ENCODE measurements around the gene UNC13B. TPM values are rescaled to one million over a fixed set of nuclear protein-coding genes. Genes with fewer than 3 reads are reported as not detected.

UNC13B gene
- total RNA-seq, 1 experiment from 2014 or later, result 48.2 TPM

DNA sequence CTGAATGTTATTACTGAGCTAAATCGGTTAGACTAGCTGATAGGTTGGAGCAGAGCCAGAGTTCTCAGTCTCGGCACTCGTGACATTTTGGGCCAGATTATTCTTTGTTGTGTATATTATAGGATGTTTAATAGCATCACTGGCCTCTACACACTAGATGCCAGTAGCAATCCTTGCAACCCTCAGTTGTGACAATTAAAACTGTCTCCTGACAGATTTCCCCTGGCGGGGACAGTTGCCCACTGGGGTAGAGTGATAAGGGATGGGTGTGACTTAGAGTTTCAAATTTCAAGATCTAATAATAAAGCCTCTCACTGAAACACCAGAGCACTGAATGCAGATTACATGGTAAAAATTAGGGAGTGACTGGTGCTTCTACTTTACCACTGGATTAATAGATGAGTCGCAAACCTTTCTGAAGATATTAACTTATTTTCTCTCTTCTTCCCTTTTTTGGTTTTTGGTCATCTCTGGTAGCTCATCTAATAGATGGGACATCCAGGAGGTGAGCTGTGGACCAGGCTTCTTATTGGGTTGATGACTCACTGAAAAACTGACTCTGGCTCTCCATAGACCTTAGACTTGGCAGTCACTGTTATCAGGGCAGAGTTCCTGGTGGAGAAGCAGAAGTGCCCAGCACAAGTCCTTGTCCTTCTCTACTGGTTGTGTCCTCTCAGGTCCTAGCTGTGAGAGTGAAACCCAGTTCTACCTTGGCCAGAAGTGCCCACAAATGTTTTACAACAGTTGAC, 150.3 kb downstream of the UNC13B start:
- Histone ChIP-seq H3K23me2 (ENCODE audit: insufficient read length, low read depth, low read length, poor library complexity, severe bottlenecking) (no peaks in the 10 kb centered on the region), H4K20me1 (ENCODE audit: control insufficient read depth, insufficient read depth, insufficient read length) (no peaks in the 10 kb centered on the region), H3K9ac (ENCODE audit: extremely low read depth, insufficient read length, low read length) (no peak overlapping the region), H3K4me2 (ENCODE audit: insufficient read depth, insufficient read length, low read length) (no peak overlapping the region), H3K18ac (ENCODE audit: insufficient read length, low read depth, low read length) (no peak overlapping the region), H3K23ac (ENCODE audit: insufficient read length, low read depth, low read length) (no peak overlapping the region), H3K27ac (ENCODE audit: insufficient read length, low read depth, low read length) (no peak overlapping the region), H3K56ac (ENCODE audit: insufficient read length, low read depth, low read length) (no peak overlapping the region), H3K27me3 (ENCODE audit: insufficient read depth, low read length) (no peaks in the 10 kb centered on the region), H3K4me1 (ENCODE audit: insufficient read depth, low read length) (no peaks in the 10 kb centered on the region), H2AFZ (ENCODE audit: low read length) (no peak overlapping the region), H3K4ac (ENCODE audit: low read depth, low read length) (no peak overlapping the region), H2BK20ac (ENCODE audit: low read depth, low read length, poor library complexity, severe bottlenecking) (no peak overlapping the region), H3T11ph (ENCODE audit: low read length) (no peak overlapping the region), H4K5ac (ENCODE audit: insufficient read length, low read depth, low read length) (no peak overlapping the region), H3K14ac (ENCODE audit: insufficient read depth, low read length) (no peak overlapping the region), H2BK5ac (ENCODE audit: insufficient read length, low read length) (no peak overlapping the region), H4K8ac (replicated peaks; ENCODE audit: insufficient read length, low read depth, low read length) (no peak overlapping the region), H4K91ac (ENCODE audit: insufficient read length, low read depth, low read length) (no peak overlapping the region), H3K79me2 (ENCODE audit: insufficient read depth, low read length) (no peaks in the 10 kb centered on the region), H3K79me1 (ENCODE audit: insufficient read depth, low read depth, low read length, poor library complexity, severe bottlenecking) (no peaks in the 10 kb centered on the region), H2BK12ac (ENCODE audit: insufficient read length, low read depth, low read length) (no peak overlapping the region), H2BK15ac (ENCODE audit: low read depth, low read length) (no peak overlapping the region), H2BK120ac (ENCODE audit: low read depth, low read length, poor library complexity, severe bottlenecking) (no peak overlapping the region), H2AK5ac (ENCODE audit: insufficient read length, low read length) (no peak overlapping the region), H3K9me3 (ENCODE audit: control insufficient read depth, low read depth, low read length) (no peaks in the 10 kb centered on the region)
- Mint-ChIP-seq H3K9me3 (no peaks in the 10 kb centered on the region), H3K4me3 (no peak overlapping the region), H3K36me3 (ENCODE audit: insufficient read depth in 1 of 3, low read depth in 3 of 3) (peaks cover 0 to 7% (median 0%) of the 10 kb centered on the region in 3 experiments; a peak in 3 of 7 replicates), H3K4me1 (peaks cover 14% of the 10 kb centered on the region in 2 experiments), H3K27ac (no peak overlapping the region), H3K27me3 (ENCODE audit: low read depth) (no peaks in the 10 kb centered on the region)
- no peak for DNase-seq
- TF ChIP-seq, protein P1, sequence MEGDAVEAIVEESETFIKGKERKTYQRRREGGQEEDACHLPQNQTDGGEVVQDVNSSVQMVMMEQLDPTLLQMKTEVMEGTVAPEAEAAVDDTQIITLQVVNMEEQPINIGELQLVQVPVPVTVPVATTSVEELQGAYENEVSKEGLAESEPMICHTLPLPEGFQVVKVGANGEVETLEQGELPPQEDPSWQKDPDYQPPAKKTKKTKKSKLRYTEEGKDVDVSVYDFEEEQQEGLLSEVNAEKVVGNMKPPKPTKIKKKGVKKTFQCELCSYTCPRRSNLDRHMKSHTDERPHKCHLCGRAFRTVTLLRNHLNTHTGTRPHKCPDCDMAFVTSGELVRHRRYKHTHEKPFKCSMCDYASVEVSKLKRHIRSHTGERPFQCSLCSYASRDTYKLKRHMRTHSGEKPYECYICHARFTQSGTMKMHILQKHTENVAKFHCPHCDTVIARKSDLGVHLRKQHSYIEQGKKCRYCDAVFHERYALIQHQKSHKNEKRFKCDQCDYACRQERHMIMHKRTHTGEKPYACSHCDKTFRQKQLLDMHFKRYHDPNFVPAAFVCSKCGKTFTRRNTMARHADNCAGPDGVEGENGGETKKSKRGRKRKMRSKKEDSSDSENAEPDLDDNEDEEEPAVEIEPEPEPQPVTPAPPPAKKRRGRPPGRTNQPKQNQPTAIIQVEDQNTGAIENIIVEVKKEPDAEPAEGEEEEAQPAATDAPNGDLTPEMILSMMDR (conservative IDR thresholded peaks at IDR 0.05), result no peak
- WGBS (ENCODE audit: extremely low coverage, insufficient read length, low lambda C conversion rate), result no CpG with 5 or more reads among the region's 5 CpGs
